ENCODE data around the gene TECPR1.

DNA sequence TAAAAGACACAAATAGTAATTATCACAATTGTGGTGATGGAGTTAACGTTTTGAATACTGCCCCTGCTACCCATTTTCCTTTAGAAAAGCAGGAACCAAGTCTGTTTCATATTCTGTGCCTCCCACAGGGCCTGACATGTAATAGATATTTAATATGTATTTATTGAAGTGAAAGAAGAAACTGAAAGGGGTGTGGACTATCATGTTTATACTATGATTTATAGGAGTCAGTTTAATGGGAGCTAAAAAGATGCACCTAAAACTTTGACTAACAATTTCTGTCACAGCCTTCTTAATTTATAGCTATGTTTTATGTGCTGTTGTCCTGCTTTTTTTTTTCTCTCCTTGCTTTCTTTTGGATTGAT lies 64.9 kb downstream of the TECPR1 start:
- TF ChIP-seq CTCF (IDR thresholded peaks at IDR 0.05; ENCODE audit: low read length), result no peak
- no peak for TF ChIP-seq EZH2 (optimal IDR thresholded peaks at IDR 0.05; ENCODE audit: low read depth, low read length)
